HG03139 (cell line): ENCODE results near the gene EXOSC7.
"Not testable (repeated sequence)": the region's sequence is repeated elsewhere in the genome, so short reads cannot be mapped to it uniquely, and the experiment has no call there.

Experiments used
- ATAC-seq: cut with Tn5 transposase; IDR thresholded peaks from one replicate; pipeline ENCODE4 v1.9.1; 2021; ENCODE audit not compliant: unreplicated experiment

Gene EXOSC7

GRCh38 chr3:44976002-44976815 is at the start of gene EXOSC7, which contains the start of gene ZDHHC3:
EXOSC7 (plus strand) TSS chr3:44976244; CDS start chr3:44976278, 34 bp downstream.
ZDHHC3 (minus strand) TSS chr3:44976174; CDS start chr3:44959436, 16,738 bp downstream.
- peak; percentile 73 for ATAC-seq

- ATAC-seq: no peak
Measured at GRCh38 chr3:44926921-44927320, 49.1 kb upstream of the EXOSC7 start.

GRCh38 chr3:44927371-44927770 is 48.7 kb upstream of the EXOSC7 start:
- ATAC-seq: no peak

GRCh38 chr3:44929782-44930181 is 46.3 kb upstream of the EXOSC7 start:
- no peak for ATAC-seq

- no peak for ATAC-seq
Measured at GRCh38 chr3:44930911-44931310, 45.1 kb upstream of the EXOSC7 start.

- ATAC-seq: no peak
Measured at GRCh38 chr3:44931791-44932190, 44.3 kb upstream of the EXOSC7 start.

GRCh38 chr3:44932271-44932670 is 43.8 kb upstream of the EXOSC7 start:
- no peak for ATAC-seq

GRCh38 chr3:44932986-44933944 is 42.8 kb upstream of the EXOSC7 start:
- no peak for ATAC-seq

GRCh38 chr3:44939581-44940036 is 36.4 kb upstream of the EXOSC7 start:
- no peak for ATAC-seq

GRCh38 chr3:44942202-44942921 is 33.7 kb upstream of the EXOSC7 start:
- ATAC-seq: no peak

GRCh38 chr3:44948239-44948638 is 27.8 kb upstream of the EXOSC7 start:
- no peak for ATAC-seq

- ATAC-seq: not testable (repeated sequence)
Measured at GRCh38 chr3:44949770-44950169, 26.3 kb upstream of the EXOSC7 start.

- ATAC-seq: no peak
Measured at GRCh38 chr3:44950275-44950734, 25.7 kb upstream of the EXOSC7 start.

- no peak for ATAC-seq
Measured at GRCh38 chr3:44952689-44953088, 23.4 kb upstream of the EXOSC7 start.

- ATAC-seq: no peak
Measured at GRCh38 chr3:44954304-44954703, 21.7 kb upstream of the EXOSC7 start.

- no peak for ATAC-seq
Measured at GRCh38 chr3:44954962-44955361, 21.1 kb upstream of the EXOSC7 start.

- ATAC-seq: no peak
Measured at GRCh38 chr3:44955917-44956316, 20.1 kb upstream of the EXOSC7 start.

GRCh38 chr3:44957986-44958385 is 18.1 kb upstream of the EXOSC7 start:
- ATAC-seq: no peak

- ATAC-seq: no peak
Measured at GRCh38 chr3:44958386-44958785, 17.7 kb upstream of the EXOSC7 start.

- ATAC-seq: no peak
Measured at GRCh38 chr3:44960387-44961026, 15.5 kb upstream of the EXOSC7 start.
